ENCODE data around the gene CLIP4.

Gene CLIP4

GRCh38 chr2:29117636-29118303, 2.6 kb downstream of the CLIP4 start:
- TF ChIP-seq, protein P1, sequence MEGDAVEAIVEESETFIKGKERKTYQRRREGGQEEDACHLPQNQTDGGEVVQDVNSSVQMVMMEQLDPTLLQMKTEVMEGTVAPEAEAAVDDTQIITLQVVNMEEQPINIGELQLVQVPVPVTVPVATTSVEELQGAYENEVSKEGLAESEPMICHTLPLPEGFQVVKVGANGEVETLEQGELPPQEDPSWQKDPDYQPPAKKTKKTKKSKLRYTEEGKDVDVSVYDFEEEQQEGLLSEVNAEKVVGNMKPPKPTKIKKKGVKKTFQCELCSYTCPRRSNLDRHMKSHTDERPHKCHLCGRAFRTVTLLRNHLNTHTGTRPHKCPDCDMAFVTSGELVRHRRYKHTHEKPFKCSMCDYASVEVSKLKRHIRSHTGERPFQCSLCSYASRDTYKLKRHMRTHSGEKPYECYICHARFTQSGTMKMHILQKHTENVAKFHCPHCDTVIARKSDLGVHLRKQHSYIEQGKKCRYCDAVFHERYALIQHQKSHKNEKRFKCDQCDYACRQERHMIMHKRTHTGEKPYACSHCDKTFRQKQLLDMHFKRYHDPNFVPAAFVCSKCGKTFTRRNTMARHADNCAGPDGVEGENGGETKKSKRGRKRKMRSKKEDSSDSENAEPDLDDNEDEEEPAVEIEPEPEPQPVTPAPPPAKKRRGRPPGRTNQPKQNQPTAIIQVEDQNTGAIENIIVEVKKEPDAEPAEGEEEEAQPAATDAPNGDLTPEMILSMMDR (conservative IDR thresholded peaks at IDR 0.05; ENCODE audit: low read depth, low read length): no peak
- DNase-seq (ENCODE audit: low read depth): peak; percentile 88
- no peak overlapping the region for H3K4me3 ChIP-seq (ENCODE audit: low read length)

GRCh38 chr2:29119211-29119610, 4.0 kb downstream of the CLIP4 start:
- no peak overlapping the region for H3K4me3 ChIP-seq (ENCODE audit: low read length)
- TF ChIP-seq, protein P1 (conservative IDR thresholded peaks at IDR 0.05; ENCODE audit: low read depth, low read length): no peak
- no peak for DNase-seq (ENCODE audit: low read depth)

DNA sequence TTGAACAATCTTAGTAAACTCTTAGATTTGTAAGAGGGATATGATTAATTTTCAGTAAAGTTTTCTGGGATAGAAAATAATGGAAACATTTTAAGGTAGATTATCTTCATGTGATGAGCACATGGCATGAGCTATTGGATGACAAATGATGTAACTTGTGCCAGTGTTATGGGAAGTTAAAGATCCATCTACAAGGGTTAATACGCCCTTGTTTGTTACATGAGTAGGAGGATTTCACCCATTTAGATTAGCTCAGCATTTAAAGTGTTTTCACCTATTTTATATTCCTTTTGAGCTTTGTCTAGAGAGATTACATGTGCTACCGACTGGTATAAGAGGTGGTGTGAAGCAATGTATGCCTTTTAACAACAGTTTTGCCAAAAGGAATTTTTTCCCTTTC, 5.6 kb downstream of the CLIP4 start:
- no peak for DNase-seq (ENCODE audit: low read depth)
- TF ChIP-seq, protein P1 (conservative IDR thresholded peaks at IDR 0.05; ENCODE audit: low read depth, low read length): no peak

DNA sequence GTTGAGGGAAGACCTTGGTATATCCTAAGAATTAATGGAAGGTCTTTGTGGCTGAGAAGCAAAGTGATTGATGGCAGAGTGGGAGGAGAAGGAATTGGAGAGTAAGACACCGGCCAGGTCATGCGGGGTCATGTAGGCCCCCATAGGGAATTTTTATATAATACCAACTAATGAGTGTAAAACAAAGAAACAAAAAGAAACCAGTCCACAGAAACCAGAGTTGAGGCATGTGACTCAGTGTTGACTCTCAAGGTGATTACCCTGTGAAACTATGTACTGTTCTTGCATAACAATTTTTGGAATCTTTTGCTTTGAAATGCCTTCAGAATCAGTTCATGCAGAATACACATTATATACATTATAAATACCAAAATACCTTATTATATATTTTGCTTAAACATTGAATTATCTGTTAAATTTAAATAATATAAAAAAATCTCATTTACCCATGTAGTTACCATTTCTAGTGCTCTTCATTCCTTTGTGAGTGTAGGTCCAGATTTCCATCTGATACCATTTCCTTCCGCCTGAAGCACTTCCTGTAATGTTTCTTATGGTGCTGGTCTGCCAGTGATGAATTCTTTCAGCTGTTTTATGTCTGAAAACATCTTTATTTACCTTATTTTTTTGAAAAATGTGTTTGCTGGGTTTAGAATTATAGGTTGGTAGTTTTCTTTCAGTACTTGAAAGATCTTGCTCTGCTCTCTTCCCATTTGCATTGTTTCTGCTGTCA, 8.6 kb downstream of the CLIP4 start:
- no peak overlapping the region for H3K4me3 ChIP-seq (ENCODE audit: low read length)
- peak; percentile 78 for DNase-seq (ENCODE audit: low read depth)
- TF ChIP-seq, protein P1 (conservative IDR thresholded peaks at IDR 0.05; ENCODE audit: low read depth, low read length): no peak

More for the DNA sequence above, 5.6 kb downstream of the CLIP4 start:
- H3K4me3 ChIP-seq (ENCODE audit: low read length): no peak overlapping the region

DNA sequence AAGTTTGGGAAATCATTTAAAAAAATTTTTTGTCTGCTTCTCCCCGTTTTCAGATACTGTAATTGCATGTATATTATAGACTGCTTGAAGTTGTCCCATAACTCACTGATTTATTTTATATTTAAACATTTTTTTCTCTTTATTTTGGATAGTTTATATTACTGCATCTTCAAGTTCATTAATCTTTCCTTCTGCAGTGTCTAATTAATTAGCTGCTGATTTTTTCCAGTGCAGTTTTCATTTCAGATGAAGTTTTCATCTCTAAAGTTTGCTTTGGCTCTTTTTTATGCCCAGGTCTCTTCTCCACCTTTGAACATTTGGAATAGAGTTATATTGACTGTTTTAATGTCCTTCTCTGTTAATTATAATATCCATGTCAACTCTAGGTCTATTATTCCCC, 9.3 kb downstream of the CLIP4 start:
- no peak for DNase-seq (ENCODE audit: low read depth)
- TF ChIP-seq, protein P1 (conservative IDR thresholded peaks at IDR 0.05; ENCODE audit: low read depth, low read length): no peak
- H3K4me3 ChIP-seq (ENCODE audit: low read length): no peak overlapping the region

- no peak overlapping the region for H3K4me3 ChIP-seq (ENCODE audit: low read length)
- DNase-seq (ENCODE audit: low read depth): no peak
Observed at GRCh38 chr2:29129586-29130281, 14.5 kb downstream of the CLIP4 start.

More at GRCh38 chr2:29129586-29130281, 14.5 kb downstream of the CLIP4 start:
- TF ChIP-seq, protein P1 (conservative IDR thresholded peaks at IDR 0.05; ENCODE audit: low read depth, low read length): no peak
